Activated T-cell treated with anti-CD3 and anti-CD28 coated beads, Interleukin-2, amount 50 U/mL, for 24 hours (primary cell): Measurements from ENCODE around the gene KLHL13.
"Not testable (repeated sequence)": the region's sequence is repeated elsewhere in the genome, so short reads cannot be mapped to it uniquely, and the experiment has no call there.

Source experiments
- DNase-seq: peaks from one replicate; pipeline ENCODE4 v3.0.0-alpha.2; 2020
- H3K27ac Mint-ChIP-seq: 2 replicates; pipeline ENCODE4 v1.8.0; 2020; ENCODE audit warnings: mild to moderate bottlenecking, mixed read lengths
- H3K27me3 Mint-ChIP-seq: 2 replicates; pipeline ENCODE4 v1.8.0; 2020; ENCODE audit warnings: mixed read lengths
- H3K36me3 Mint-ChIP-seq: 2 replicates; pipeline ENCODE4 v1.8.0; 2020; ENCODE audit warnings: low read depth, mixed read lengths
- H3K4me1 Mint-ChIP-seq: 2 replicates; pipeline ENCODE4 v1.8.0; 2020; ENCODE audit warnings: low read depth, mixed read lengths
- H3K4me3 Mint-ChIP-seq: 2 replicates; pipeline ENCODE4 v1.8.0; 2020; ENCODE audit warnings: mild to moderate bottlenecking, moderate library complexity, mixed read lengths
- H3K9me3 Mint-ChIP-seq: 2 replicates; pipeline ENCODE4 v1.8.0; 2020; ENCODE audit warnings: mixed read lengths

KLHL13 gene

GRCh38 chrX:117990438-117990837, 126.2 kb downstream of the KLHL13 start:
- no peaks in the 10 kb centered on the region for H3K36me3 Mint-ChIP-seq
- H3K4me1 Mint-ChIP-seq = no peaks in the 10 kb centered on the region
- no peak overlapping the region for H3K4me3 Mint-ChIP-seq
- no peaks in the 10 kb centered on the region for H3K9me3 Mint-ChIP-seq
- no peak overlapping the region for H3K27ac Mint-ChIP-seq
- no peak for DNase-seq
- no peaks in the 10 kb centered on the region for H3K27me3 Mint-ChIP-seq

GRCh38 chrX:117989512-117989911, 127.1 kb downstream of the KLHL13 start:
- H3K4me1 Mint-ChIP-seq = no peaks in the 10 kb centered on the region
- H3K36me3 Mint-ChIP-seq = no peaks in the 10 kb centered on the region
- H3K27ac Mint-ChIP-seq = no peak overlapping the region
- no peak overlapping the region for H3K4me3 Mint-ChIP-seq
- H3K27me3 Mint-ChIP-seq = no peaks in the 10 kb centered on the region
- H3K9me3 Mint-ChIP-seq = no peaks in the 10 kb centered on the region
- DNase-seq = no peak

GRCh38 chrX:117987373-117987772, 129.2 kb downstream of the KLHL13 start:
- H3K36me3 Mint-ChIP-seq = no peaks in the 10 kb centered on the region
- no peaks in the 10 kb centered on the region for H3K4me1 Mint-ChIP-seq
- no peaks in the 10 kb centered on the region for H3K27me3 Mint-ChIP-seq
- no peak for DNase-seq
- H3K27ac Mint-ChIP-seq = no peak overlapping the region
- H3K4me3 Mint-ChIP-seq = no peak overlapping the region
- H3K9me3 Mint-ChIP-seq = no peaks in the 10 kb centered on the region

- Mint-ChIP-seq H3K36me3 (no peaks in the 10 kb centered on the region), H3K4me3 (no peak overlapping the region), H3K27ac (no peak overlapping the region), H3K9me3 (no peaks in the 10 kb centered on the region), H3K27me3 (no peaks in the 10 kb centered on the region), H3K4me1 (no peaks in the 10 kb centered on the region)
- DNase-seq = no peak
Observed at GRCh38 chrX:117985241-117985640, 131.4 kb downstream of the KLHL13 start.

GRCh38 chrX:117982694-117983392, 133.8 kb downstream of the KLHL13 start:
- no peak overlapping the region for H3K27ac Mint-ChIP-seq
- no peak overlapping the region for H3K4me3 Mint-ChIP-seq
- no peaks in the 10 kb centered on the region for H3K36me3 Mint-ChIP-seq
- no peak for DNase-seq
- no peaks in the 10 kb centered on the region for H3K4me1 Mint-ChIP-seq
- no peaks in the 10 kb centered on the region for H3K9me3 Mint-ChIP-seq
- no peaks in the 10 kb centered on the region for H3K27me3 Mint-ChIP-seq

- H3K27me3 Mint-ChIP-seq = no peaks in the 10 kb centered on the region
- DNase-seq = no peak
Observed at GRCh38 chrX:117978402-117978801, 138.2 kb downstream of the KLHL13 start.

GRCh38 chrX:117977526-117977925, 139.1 kb downstream of the KLHL13 start:
- no peak overlapping the region for H3K4me3 Mint-ChIP-seq
- no peaks in the 10 kb centered on the region for H3K4me1 Mint-ChIP-seq
- H3K9me3 Mint-ChIP-seq = no peaks in the 10 kb centered on the region
- no peaks in the 10 kb centered on the region for H3K27me3 Mint-ChIP-seq
- H3K36me3 Mint-ChIP-seq = no peaks in the 10 kb centered on the region
- H3K27ac Mint-ChIP-seq = no peak overlapping the region
- DNase-seq = no peak

More at GRCh38 chrX:117978402-117978801, 138.2 kb downstream of the KLHL13 start:
- Mint-ChIP-seq H3K9me3 (no peaks in the 10 kb centered on the region), H3K4me3 (no peak overlapping the region), H3K27ac (no peak overlapping the region), H3K36me3 (no peaks in the 10 kb centered on the region), H3K4me1 (no peaks in the 10 kb centered on the region)

- DNase-seq = no peak
- Mint-ChIP-seq H3K4me1 (no peaks in the 10 kb centered on the region), H3K4me3 (no peak overlapping the region), H3K9me3 (no peaks in the 10 kb centered on the region), H3K36me3 (no peaks in the 10 kb centered on the region), H3K27me3 (no peaks in the 10 kb centered on the region), H3K27ac (no peak overlapping the region)
Observed at GRCh38 chrX:117973110-117973807, 143.4 kb downstream of the KLHL13 start.

GRCh38 chrX:117972711-117973109, 143.9 kb downstream of the KLHL13 start:
- Mint-ChIP-seq H3K9me3 (no peaks in the 10 kb centered on the region), H3K27me3 (no peaks in the 10 kb centered on the region), H3K4me3 (no peak overlapping the region), H3K27ac (no peak overlapping the region), H3K36me3 (no peaks in the 10 kb centered on the region), H3K4me1 (no peaks in the 10 kb centered on the region)
- no peak for DNase-seq

GRCh38 chrX:117969782-117970181, 146.8 kb downstream of the KLHL13 start:
- no peaks in the 10 kb centered on the region for H3K27me3 Mint-ChIP-seq
- H3K4me1 Mint-ChIP-seq = no peaks in the 10 kb centered on the region
- no peaks in the 10 kb centered on the region for H3K36me3 Mint-ChIP-seq

GRCh38 chrX:117969328-117969727, 147.3 kb downstream of the KLHL13 start:
- no peak overlapping the region for H3K27ac Mint-ChIP-seq
- no peaks in the 10 kb centered on the region for H3K9me3 Mint-ChIP-seq
- no peaks in the 10 kb centered on the region for H3K36me3 Mint-ChIP-seq
- H3K4me1 Mint-ChIP-seq = no peaks in the 10 kb centered on the region
- H3K27me3 Mint-ChIP-seq = no peaks in the 10 kb centered on the region
- no peak overlapping the region for H3K4me3 Mint-ChIP-seq
- no peak for DNase-seq

More at GRCh38 chrX:117969782-117970181, 146.8 kb downstream of the KLHL13 start:
- Mint-ChIP-seq H3K9me3 (no peaks in the 10 kb centered on the region), H3K27ac (no peak overlapping the region), H3K4me3 (no peak overlapping the region)
- DNase-seq = no peak

GRCh38 chrX:117959045-117959444, 157.6 kb downstream of the KLHL13 start:
- Mint-ChIP-seq H3K4me1 (no peaks in the 10 kb centered on the region), H3K27me3 (peaks cover 4% of the 10 kb centered on the region), H3K36me3 (no peaks in the 10 kb centered on the region), H3K4me3 (no peak overlapping the region), H3K9me3 (peaks cover 2% of the 10 kb centered on the region), H3K27ac (no peak overlapping the region)
- no peak for DNase-seq

GRCh38 chrX:117957128-117957527, 159.5 kb downstream of the KLHL13 start:
- no peak overlapping the region for H3K4me3 Mint-ChIP-seq
- H3K4me1 Mint-ChIP-seq = no peaks in the 10 kb centered on the region
- peaks cover 2% of the 10 kb centered on the region for H3K9me3 Mint-ChIP-seq
- H3K27ac Mint-ChIP-seq = no peak overlapping the region
- DNase-seq = no peak
- H3K27me3 Mint-ChIP-seq = peaks cover 4% of the 10 kb centered on the region
- no peaks in the 10 kb centered on the region for H3K36me3 Mint-ChIP-seq

- H3K4me3 Mint-ChIP-seq, H3K9me3 Mint-ChIP-seq, DNase-seq, H3K27me3 Mint-ChIP-seq, H3K27ac Mint-ChIP-seq, H3K4me1 Mint-ChIP-seq, H3K36me3 Mint-ChIP-seq: not testable (repeated sequence)
Observed at GRCh38 chrX:117939296-117939695, 177.3 kb downstream of the KLHL13 start.

- DNase-seq = no peak
- Mint-ChIP-seq H3K9me3 (no peaks in the 10 kb centered on the region), H3K27me3 (no peaks in the 10 kb centered on the region), H3K36me3 (no peaks in the 10 kb centered on the region), H3K27ac (no peak overlapping the region), H3K4me1 (no peaks in the 10 kb centered on the region), H3K4me3 (no peak overlapping the region)
Observed at GRCh38 chrX:117936118-117936517, 180.5 kb downstream of the KLHL13 start.
